Stimulated activated CD8-positive, alpha-beta memory T cell treated with anti-CD3 and anti-CD28 coated beads, Interleukin-12 subunit alpha, Interleukin-12 subunit beta, amount 100 ng/mL, for 1 hour (primary cell): ENCODE measurements around the gene ZNF394.

Experiments
- DNase-seq: peaks from one replicate; pipeline ENCODE4 v3.0.0-alpha.2; 2020; ENCODE audit warnings: low read depth

Gene ZNF394

DNA sequence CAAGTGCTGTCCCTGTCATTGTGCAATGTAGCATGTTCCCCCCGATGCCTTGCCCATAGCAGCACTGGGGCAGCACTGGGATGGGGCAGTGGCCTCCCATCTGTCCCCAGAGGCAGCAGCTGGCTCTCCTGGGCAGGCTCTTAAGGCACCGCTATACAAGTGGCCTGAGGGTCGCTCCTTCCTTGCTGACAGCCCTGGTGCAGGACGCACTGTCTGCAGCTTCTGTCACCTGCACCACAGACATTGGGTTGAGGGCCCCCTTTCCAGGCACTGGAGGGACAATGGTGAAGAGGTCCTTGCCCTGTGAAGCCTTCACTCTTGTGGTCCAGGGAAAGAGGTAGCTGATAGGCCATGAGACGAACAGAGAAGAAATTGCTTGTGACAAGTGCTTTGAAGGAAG lies 50.8 kb downstream of the ZNF394 start:
- DNase-seq: no peak

GRCh38 chr7:99448855-99449254 lies 51.2 kb downstream of the ZNF394 start:
- no peak for DNase-seq

DNA sequence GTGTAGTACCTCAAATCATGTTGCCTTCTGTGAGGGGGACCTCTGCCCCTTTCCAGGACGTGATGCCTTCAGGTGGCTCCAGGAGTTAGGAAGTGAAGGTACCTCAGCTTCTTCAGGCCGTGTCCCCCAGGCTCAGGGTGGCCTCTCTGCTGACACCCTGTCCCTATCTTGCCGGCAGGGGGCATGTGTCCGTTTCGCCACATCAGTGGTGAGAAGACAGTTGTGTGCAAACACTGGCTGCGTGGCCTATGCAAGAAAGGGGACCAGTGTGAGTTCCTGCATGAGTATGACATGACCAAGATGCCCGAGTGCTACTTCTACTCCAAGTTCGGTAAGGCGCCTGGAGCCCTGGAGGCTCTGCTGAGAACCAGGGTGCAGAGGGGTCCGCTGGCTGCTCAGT lies 52.1 kb downstream of the ZNF394 start:
- DNase-seq: no peak

- DNase-seq: no peak
Measured at GRCh38 chr7:99446096-99446495, 54.0 kb downstream of the ZNF394 start.
